K562 (cell line): ENCODE measurements around the gene PLPPR4. TPM values are rescaled to one million over a fixed set of nuclear protein-coding genes. Genes with fewer than 3 reads are reported as not detected.
"Not testable (repeated sequence)": the region's sequence is repeated elsewhere in the genome, so short reads cannot be mapped to it uniquely, and the experiment has no call there.

Source experiments
- ATAC-seq: fragments of 200-7000 bp; cut with Tn5 transposase; 3 replicates; pipeline ENCODE4 v1.9.1; 2020; ENCODE audit warnings: moderate library complexity
- BruUV-seq: library from RNA; stranded (reverse); fragments of 400-500 nt; replicated peaks from 2 replicates; lab custom pipeline; 2021; lab: Mats Ljungman, UMichigan
- CTCF ChIA-PET: fragments of 300-600 bp; formaldehyde crosslinking; extraction: SDS; loops from one replicate; lab custom pipeline; 2021; ENCODE audit warnings: low intra/inter-chr PET ratio; lab: Yijun Ruan, JAX
- POLR2A ChIA-PET: fragments of 300-600, 350-650 bp; sonication (Branson Sonifier 250); formaldehyde crosslinking; extraction: SDS; loops from one replicate; lab custom pipeline; 2021; ENCODE audit warnings: antibody characterized with exemption, inconsistent platforms; lab: Yijun Ruan, JAX
- DNase-seq, 4 experiments: peaks; one replicate each; pipeline versions ENCODE4 v3.0.0 to v3.0.0-alpha.2; 2011 to 2018; ENCODE audit warnings: low spot score in 3 of 4, mixed read lengths in 3 of 4; ENCODE audit errors: extremely low read depth in 1 of 4
- FAIRE-seq: peaks from 2 replicates; lab custom pipeline; 2011; peaks lifted over from hg19 to GRCh38; lab: Jason Lieb, UNC
- H2AFZ ChIP-seq: 2 replicates; pipeline ENCODE4 v1.6.0; 2011; ENCODE audit warnings: low read depth, low read length, control low read depth, inconsistent platforms
- H3K27ac ChIP-seq: fragments of 200-600 bp; 3 replicates; pipeline ENCODE4 v1.8.0; 2011; ENCODE audit warnings: low read depth, mild to moderate bottlenecking, control low read depth, inconsistent platforms, low read length, moderate library complexity, mixed read lengths; ENCODE audit errors: extremely low read depth
- H3K27me3 ChIP-seq, 2 experiments: fragments of 300-600 bp in 1 of 2; 2 replicates in 1 of 2; 3 replicates in 1 of 2; pipeline versions ENCODE4 v1.6.0 to v1.8.0; 2011; ENCODE audit warnings: inconsistent platforms in 2 of 2, low read length in 2 of 2, mild to moderate bottlenecking in 1 of 2, mixed read lengths in 1 of 2, moderate library complexity in 1 of 2; ENCODE audit not compliant: control insufficient read depth in 2 of 2, insufficient read depth in 2 of 2
- H3K36me3 ChIP-seq: fragments of 300-600 bp; 3 replicates; pipeline ENCODE4 v1.8.0; 2011; ENCODE audit warnings: mild to moderate bottlenecking, low read length, inconsistent platforms; ENCODE audit not compliant: control insufficient read depth, insufficient read depth
- H3K4me1 ChIP-seq, 2 experiments: fragments of 200-600 bp in 1 of 2; replicated peaks in 1 of 2; 2 replicates in 1 of 2; 3 replicates in 1 of 2; pipeline versions ENCODE4 v1.5.1 to v1.8.0; 2011; ENCODE audit warnings: inconsistent platforms in 2 of 2, low read length in 2 of 2, mild to moderate bottlenecking in 1 of 2, mixed read lengths in 1 of 2, moderate library complexity in 1 of 2; ENCODE audit not compliant: control insufficient read depth in 2 of 2, insufficient read depth in 2 of 2
- H3K4me2 ChIP-seq: 2 replicates; pipeline ENCODE4 v1.6.1; 2011; ENCODE audit warnings: low read length, control low read depth, inconsistent platforms, mixed read lengths; ENCODE audit not compliant: insufficient read depth
- H3K4me3 ChIP-seq: fragments of 200-600 bp; sonication (generic), shearing (Covaris generic); 2 replicates; pipeline ENCODE4 v1.5.1; 2016; ENCODE audit warnings: control low read depth, inconsistent platforms
- H3K79me2 ChIP-seq: fragments of 200-600 bp; 3 replicates; pipeline ENCODE4 v1.8.0; 2011; ENCODE audit warnings: low read length, inconsistent platforms; ENCODE audit not compliant: control insufficient read depth, insufficient read depth
- H3K9ac ChIP-seq, 2 experiments: 2 replicates each; pipeline versions ENCODE4 v1.6.0 to v1.6.1; 2011; ENCODE audit warnings: low read depth in 2 of 2, low read length in 2 of 2, control low read depth in 1 of 2, inconsistent platforms in 1 of 2, mild to moderate bottlenecking in 1 of 2, mixed read lengths in 1 of 2; ENCODE audit not compliant: insufficient read depth in 1 of 2
- H3K9me1 ChIP-seq: one replicate; pipeline ENCODE4 v1.6.0; 2011; ENCODE audit warnings: inconsistent platforms, mild to moderate bottlenecking, low read length, moderate library complexity; ENCODE audit not compliant: control insufficient read depth, insufficient read depth
- H3K9me3 ChIP-seq: replicated peaks from 2 replicates; pipeline ENCODE4 v1.5.1; 2011; ENCODE audit warnings: low read depth, low read length, inconsistent platforms; ENCODE audit not compliant: control insufficient read depth, insufficient read depth
- H4K20me1 ChIP-seq: replicated peaks from 2 replicates; pipeline ENCODE4 v1.6.1; 2011; ENCODE audit warnings: low read length, inconsistent platforms, mixed read lengths; ENCODE audit not compliant: control insufficient read depth, insufficient read depth
- BCL6 ChIP-seq: fragments of 250-450 bp; sonication (Bioruptor Pico); IDR thresholded peaks from 2 replicates; pipeline ENCODE4 v1.4.0; 2020
- COPS2 ChIP-seq: fragments of 450-650 bp; conservative IDR thresholded peaks from 2 replicates; pipeline ENCODE4 v1.6.1; 2016; ENCODE audit warnings: mild to moderate bottlenecking, moderate library complexity
- MAZ ChIP-seq, 2 experiments: fragments of 450-650 bp in 1 of 2; sonication (generic) in 1 of 2; formaldehyde crosslinking; IDR thresholded peaks in 1 of 2; conservative IDR thresholded peaks in 1 of 2; 2 replicates each; pipeline versions ENCODE4 v1.4.0 to v1.5.0; 2020; ENCODE audit warnings: mild to moderate bottlenecking in 1 of 2, missing genetic modification reagents in 1 of 2
- RBM25 ChIP-seq: fragments of 200-400 bp; formaldehyde crosslinking; IDR thresholded peaks from 2 replicates; pipeline ENCODE4 v1.6.1; 2018; ENCODE audit warnings: low read length, low read depth, moderate library complexity; ENCODE audit not compliant: severe bottlenecking
- ZNF12 ChIP-seq: sonication (generic); formaldehyde crosslinking; IDR thresholded peaks from 2 replicates; pipeline ENCODE4 v1.4.0; 2020; ENCODE audit warnings: mild to moderate bottlenecking, missing genetic modification reagents
- ZNF146 ChIP-seq: IDR thresholded peaks from one replicate; pipeline ENCODE4 v1.6.1; 2018; ENCODE audit warnings: missing compliant biosample characterization; ENCODE audit not compliant: unreplicated experiment
- WGBS: fragments of 100-300 bp; shearing (Covaris generic); methylation state at CpG from one replicate; pipeline ENCODE4 v1.1.6; 2016; ENCODE audit warnings: low coverage, mixed read lengths; ENCODE audit not compliant: insufficient coverage; ENCODE audit errors: missing lambda C conversion rate; 5-methylcytosine and 5-hydroxymethylcytosine counted together
- in situ Hi-C: fragments of 300-500 bp; cut with MboI; formaldehyde crosslinking; loops from 4 replicates; pipeline ENCODE4 v1.15.0; 2018; ENCODE audit warnings: inconsistent platforms, mixed read lengths
- intact Hi-C: fragments of 100-400 bp; cut with micrococcal nuclease; formaldehyde crosslinking; loops from 2 replicates; pipeline ENCODE4 v1.14.2; 2022
- polyA plus RNA-seq, 8 experiments: library from polyadenylated mRNA; depleted of rRNA in 4 of 8; stranded (reverse) in 5 of 8; unstranded in 3 of 8; fragments of >200 nt; fragmentation: Nextera tagmentation in 2 of 8; fragmentation: Illumina TruSeq in 1 of 8; extraction: Ambion mirVana in 2 of 8; extraction: Trizol in 1 of 8; gene quantifications; 2 replicates each; pipeline versions ENCODE4 v1.2.1 to v1.2.3, GENCODE V29; 2011 to 2014; ENCODE audit warnings: inconsistent platforms in 1 of 8, missing spikeins in 1 of 8
- total RNA-seq, 7 experiments: library from RNA; depleted of rRNA in 6 of 7; stranded (reverse); fragments of >200 nt in 6 of 7; fragmentation: Illumina TruSeq in 2 of 7; extraction: Trizol in 2 of 7; gene quantifications; 2 replicates each; pipeline versions ENCODE4 v1.2.1 to v1.2.3, GENCODE V29; 2011 to 2021; ENCODE audit warnings: low replicate concordance in 1 of 7

PLPPR4 gene
- total and polyA plus RNA-seq, 9 of the 15 experiments (the other 6 are each of a cell fraction or from before 2014, with no cell fraction given) = not detected

DNA sequence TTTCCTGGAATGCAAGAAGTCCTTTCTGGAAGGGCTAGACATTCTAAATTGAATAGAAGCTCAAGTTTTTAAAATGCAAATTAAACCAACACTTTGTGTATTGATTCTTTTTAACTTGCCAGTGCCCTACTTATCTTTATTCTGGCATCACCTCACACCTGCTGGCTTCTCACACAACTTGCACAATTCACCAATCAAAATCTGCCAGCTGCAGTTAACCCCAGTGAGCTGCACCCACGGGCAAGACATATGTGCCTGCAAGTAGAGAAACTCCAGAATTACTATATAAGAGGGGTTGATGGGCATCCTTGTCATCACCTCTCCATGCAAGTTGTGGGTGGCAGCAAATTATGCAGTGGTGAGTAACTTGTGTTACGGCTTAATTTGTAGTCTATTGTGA, 11.7 kb upstream of the PLPPR4 start (continued):
- no peak for TF ChIP-seq ZNF12 (CRISPR knock-in tag)
- TF ChIP-seq MAZ (CRISPR knock-in tag; conservative IDR thresholded peaks at IDR 0.05 in 1 of 2, IDR thresholded peaks at IDR 0.05 in 1 of 2) = no peak
- TF ChIP-seq BCL6 (CRISPR knock-in tag) = no peak
- no peak for TF ChIP-seq COPS2

DNA sequence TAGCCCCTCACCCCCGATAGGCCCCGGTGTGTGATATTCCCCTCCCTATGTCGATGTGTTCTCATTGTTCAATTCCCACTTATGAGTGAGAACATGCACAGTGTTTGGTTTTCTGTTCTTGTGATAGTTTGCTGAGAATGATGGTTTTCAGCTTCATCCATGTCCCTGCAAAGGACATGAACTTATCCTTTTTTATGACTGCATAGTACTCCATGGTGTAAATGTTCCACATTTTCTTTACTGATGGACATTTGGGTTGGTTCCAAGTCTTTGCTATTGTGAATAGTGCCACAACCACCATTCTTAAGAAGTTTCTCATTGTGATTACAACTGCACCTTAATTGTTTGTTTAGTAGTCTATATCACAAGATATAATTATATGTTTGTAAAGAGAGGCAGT, 3.9 kb upstream of the PLPPR4 start:
- H2AFZ ChIP-seq, H3K4me1 ChIP-seq, ATAC-seq, CTCF ChIA-PET, H4K20me1 ChIP-seq, intact Hi-C loops, DNase-seq, H3K4me2 ChIP-seq, FAIRE-seq, H3K36me3 ChIP-seq, H3K27ac ChIP-seq, H3K9me1 ChIP-seq, in situ Hi-C loops, POLR2A ChIA-PET, H3K9me3 ChIP-seq, H3K9ac ChIP-seq, H3K79me2 ChIP-seq, H3K4me3 ChIP-seq, BruUV-seq: not testable (repeated sequence)
- TF ChIP-seq RBM25 (peak; percentile 48), ZNF146 (CRISPR knock-in tag) (peak; percentile 81)
- peaks cover 11 to 14% of the 10 kb centered on the region in 2 experiments; a peak in 3 of 5 replicates for H3K27me3 ChIP-seq
- WGBS = 3% methylated on average over 3 of the region's 3 CpGs
